Left ventricle myocardium superior (tissue), 1 donor: ENCODE measurements around the gene ARHGAP8. TPM values are rescaled to one million over a fixed set of nuclear protein-coding genes. Genes with fewer than 3 reads are reported as not detected.

ENCODE experiments used
- ATAC-seq: fragments of 200-7000 bp; cut with Tn5 transposase; one replicate; pipeline ENCODE4 v1.9.1; 2020; ENCODE audit warnings: mild to moderate bottlenecking, moderate library complexity
- DNase-seq: peaks from one replicate; pipeline ENCODE4 v3.0.0-alpha.2; 2020
- intact Hi-C: fragments of 100-400 bp; cut with micrococcal nuclease; formaldehyde crosslinking; loops from one replicate; pipeline ENCODE4 v1.11.0; 2022
- total RNA-seq: library from RNA; stranded (reverse); fragmentation: NEBNext Ultra II Directional; extraction: Animal tissue kit (Norgen Biotek cat#: 25700); gene quantifications from one replicate; pipeline ENCODE4 v1.2.1, GENCODE V29; 2021
- donor health status: DM: no; HTN: yes; CAD: no; lungs with severe emphysema.

ARHGAP8 gene
- total RNA-seq, 1 donor from 2014 or later = not detected

- DNase-seq (no peak), ATAC-seq (no peak)
- intact Hi-C loops = no loop called here
Measured at GRCh38 chr22:44759001-44759400, 6.6 kb downstream of the ARHGAP8 start.

GRCh38 chr22:44759430-44760310 is 7.3 kb downstream of the ARHGAP8 start:
- ATAC-seq (no peak), DNase-seq (no peak)
- intact Hi-C loops = no loop called here

- intact Hi-C loops = no loop called here
Measured at GRCh38 chr22:44760476-44760875, 8.1 kb downstream of the ARHGAP8 start.

DNA sequence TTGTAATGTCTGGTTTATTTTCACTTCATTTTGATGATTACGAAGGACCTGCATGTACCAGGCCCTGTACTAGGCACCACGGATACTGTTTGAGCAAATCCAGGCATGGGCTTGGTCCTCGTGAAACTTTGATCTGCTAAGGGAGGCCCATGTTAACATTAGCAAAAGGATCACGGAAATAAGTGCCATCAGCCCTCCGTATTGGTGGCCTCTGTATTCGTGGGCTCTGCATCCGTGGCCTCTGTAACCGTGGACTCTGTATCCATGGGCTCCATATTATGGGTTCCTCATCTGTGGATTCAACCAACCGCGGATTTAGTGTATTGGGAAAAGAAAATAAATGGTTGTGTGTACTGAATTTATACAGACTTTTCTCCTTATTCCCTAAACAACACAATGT is 8.7 kb downstream of the ARHGAP8 start:
- ATAC-seq = no peak
- intact Hi-C loops = no loop called here

More at GRCh38 chr22:44760476-44760875, 8.1 kb downstream of the ARHGAP8 start:
- ATAC-seq = no peak
- DNase-seq = no peak

DNA sequence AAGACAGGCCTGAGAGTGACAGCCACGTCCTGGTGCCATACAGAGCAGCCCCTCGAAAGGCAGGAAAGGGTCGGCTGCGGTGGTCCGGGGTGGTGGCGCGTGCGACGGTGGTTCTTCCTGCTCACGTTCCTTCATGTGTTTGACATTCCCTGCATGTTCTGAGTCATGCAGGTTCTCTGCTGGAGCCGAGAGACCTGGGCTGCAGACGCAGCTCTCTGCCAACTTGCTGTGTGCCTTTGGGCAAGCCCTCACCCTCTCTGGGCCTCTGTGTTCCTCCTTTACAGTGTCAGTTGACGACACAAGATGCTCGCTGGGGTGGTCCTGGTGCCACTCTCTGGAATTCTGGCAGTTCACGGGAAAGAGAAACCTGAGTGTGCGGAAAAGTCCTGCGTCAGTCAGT is 12.0 kb downstream of the ARHGAP8 start:
- no peak for ATAC-seq
- intact Hi-C loops = no loop called here
- no peak for DNase-seq

More for the DNA sequence above, 8.7 kb downstream of the ARHGAP8 start:
- DNase-seq = no peak

DNA sequence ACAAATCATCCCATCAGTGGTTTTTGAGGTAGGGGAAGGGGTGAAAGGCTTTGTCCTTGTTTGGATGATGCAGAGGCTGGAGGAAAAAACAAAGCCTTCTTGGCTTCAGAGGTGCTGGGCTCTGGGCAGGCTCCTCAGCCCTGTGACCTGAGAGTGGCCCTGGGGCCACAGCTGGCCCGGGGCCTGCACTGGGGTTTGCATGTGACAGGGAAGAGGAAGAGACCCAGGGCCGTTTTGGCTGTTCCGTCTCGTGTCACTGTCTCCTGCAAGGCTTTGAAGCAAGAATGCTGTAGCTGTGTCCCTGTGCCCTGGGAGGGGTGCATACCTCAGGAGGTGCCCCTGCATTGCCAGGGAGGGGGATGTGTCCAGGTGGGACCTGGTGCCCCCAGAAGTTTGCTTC is 12.6 kb downstream of the ARHGAP8 start:
- ATAC-seq (no peak), DNase-seq (no peak)
- intact Hi-C loops = no loop called here

DNA sequence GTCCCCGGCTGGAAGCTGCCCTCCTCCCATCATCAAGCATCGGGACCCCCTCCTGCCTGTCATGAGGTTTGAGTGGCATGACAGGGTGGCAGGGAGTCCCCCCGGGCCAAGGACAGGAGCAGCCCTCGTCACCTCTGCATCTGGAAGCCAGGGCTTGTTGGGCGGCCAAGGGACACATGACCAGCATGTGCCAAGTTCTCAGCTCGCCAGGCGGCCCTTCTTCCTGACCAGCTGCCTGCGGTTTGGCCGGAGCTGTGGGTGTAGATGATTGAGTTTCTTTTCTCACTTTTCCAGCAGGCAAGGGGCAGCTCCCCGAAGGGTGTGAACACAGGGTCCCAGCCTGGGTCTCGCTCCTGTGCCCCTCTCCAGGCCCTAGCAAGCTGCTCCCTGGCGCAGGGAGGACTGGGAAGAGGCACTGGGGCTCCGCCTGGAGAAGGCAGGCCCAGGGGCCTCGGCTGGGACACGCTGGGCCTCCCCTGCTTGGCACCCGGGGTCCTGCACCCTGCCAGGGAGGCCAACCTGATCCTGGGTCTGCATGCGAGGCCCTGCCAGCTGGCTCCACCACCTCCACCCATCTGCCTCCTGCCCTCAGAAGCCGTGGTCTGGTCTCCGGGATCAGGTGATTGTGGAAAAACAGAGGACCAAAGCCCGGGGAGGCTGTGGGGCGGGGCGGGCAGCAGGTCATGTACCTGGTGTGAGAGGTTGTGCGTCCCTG is 13.4 kb downstream of the ARHGAP8 start:
- no peak for DNase-seq
- no peak for ATAC-seq
- intact Hi-C loops = no loop called here

GRCh38 chr22:44773082-44773481 is 20.7 kb downstream of the ARHGAP8 start:
- DNase-seq (no peak), ATAC-seq (no peak)
- intact Hi-C loops = no loop called here

- intact Hi-C loops = no loop called here
- DNase-seq (no peak), ATAC-seq (no peak)
Measured at GRCh38 chr22:44775862-44776261, 23.5 kb downstream of the ARHGAP8 start.

DNA sequence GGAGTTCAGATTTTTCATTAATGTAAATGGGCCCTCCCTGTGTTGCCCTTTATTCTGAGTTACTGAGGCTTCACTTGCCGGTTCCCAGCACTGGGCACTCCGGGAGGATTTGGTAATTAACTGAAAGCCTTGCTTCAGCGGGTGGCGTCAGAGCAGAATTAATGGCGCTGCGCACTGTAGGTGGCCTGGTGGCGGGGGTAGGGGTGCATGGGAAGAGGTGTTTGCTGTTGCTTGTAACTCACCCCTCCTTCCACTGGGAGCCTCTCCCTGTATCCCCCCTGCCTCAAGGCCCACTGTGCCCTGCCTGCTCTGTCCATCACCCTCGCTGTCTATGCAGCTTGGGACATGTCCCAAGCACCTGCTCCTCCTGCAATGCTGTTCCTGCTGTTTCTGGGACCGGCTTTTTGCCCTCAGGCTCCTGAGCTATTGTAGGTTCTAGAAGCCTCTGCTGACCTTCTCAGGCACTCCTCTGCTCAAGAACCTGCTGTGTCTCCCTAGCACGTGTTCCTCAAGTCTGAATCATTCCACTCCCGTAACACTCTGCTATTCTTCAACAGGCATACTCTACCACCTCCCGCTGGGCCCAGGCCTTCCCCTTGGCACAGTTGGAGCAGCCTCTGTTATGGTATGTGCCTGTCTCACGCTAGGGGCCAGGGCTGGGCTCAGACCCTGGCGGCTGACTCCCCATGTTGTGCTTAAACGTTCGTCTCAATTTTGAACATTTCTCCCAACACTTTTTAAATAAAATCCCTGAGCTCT is 24.4 kb downstream of the ARHGAP8 start:
- DNase-seq = no peak
- no peak for ATAC-seq
- intact Hi-C loops = no loop called here

GRCh38 chr22:44777364-44777755 is 25.0 kb downstream of the ARHGAP8 start:
- no peak for ATAC-seq
- intact Hi-C loops = no loop called here
- DNase-seq = no peak

- no peak for ATAC-seq
- DNase-seq = no peak
- intact Hi-C loops = no loop called here
Measured at GRCh38 chr22:44780876-44781449, 28.6 kb downstream of the ARHGAP8 start.

GRCh38 chr22:44782363-44782963 is 30.1 kb downstream of the ARHGAP8 start:
- DNase-seq (no peak), ATAC-seq (no peak)
- intact Hi-C loops = no loop called here

DNA sequence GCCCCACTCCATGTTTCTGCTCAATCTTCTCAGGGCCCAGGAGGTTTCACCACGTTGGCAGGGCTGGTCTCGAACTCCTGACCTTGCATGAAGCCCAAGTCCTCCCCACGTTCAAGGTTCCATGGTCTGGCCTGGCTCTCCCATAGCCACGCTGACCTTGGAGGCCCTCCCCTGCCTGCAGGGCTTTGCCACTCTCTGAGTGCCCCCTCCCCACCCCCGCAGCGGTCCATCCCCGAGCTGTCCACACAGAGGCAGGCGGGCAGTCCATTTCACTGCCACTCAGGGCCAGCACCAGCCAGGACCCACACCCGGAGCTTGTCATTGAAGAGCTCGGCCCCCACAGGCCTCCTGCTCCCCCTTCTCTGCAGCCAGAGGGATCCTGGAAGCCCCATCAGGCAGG is 30.7 kb downstream of the ARHGAP8 start:
- DNase-seq = no peak
- intact Hi-C loops = no loop called here
- no peak for ATAC-seq

GRCh38 chr22:44783581-44783980 is 31.2 kb downstream of the ARHGAP8 start:
- DNase-seq = no peak
- ATAC-seq = no peak
- intact Hi-C loops = no loop called here

DNA sequence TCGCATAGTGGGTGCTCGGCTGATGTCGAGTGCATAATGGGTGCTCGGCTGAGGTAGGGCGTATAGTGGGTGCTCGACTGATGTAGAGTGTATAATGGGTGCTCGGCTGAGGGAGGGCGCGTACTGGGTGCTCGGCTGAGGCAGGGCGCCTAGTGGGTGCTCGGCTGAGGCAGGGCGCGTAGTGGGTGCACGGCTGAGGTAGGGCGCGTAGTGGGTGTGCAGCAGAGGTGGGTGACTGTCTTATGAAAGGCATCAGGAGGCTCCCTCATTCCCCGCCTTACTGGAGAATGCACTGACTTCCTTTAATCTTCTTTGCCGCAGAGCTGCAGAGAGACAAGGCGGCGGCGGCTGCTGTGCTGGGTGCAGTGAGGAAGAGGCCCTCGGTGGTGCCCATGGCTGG is 33.8 kb downstream of the ARHGAP8 start:
- no peak for ATAC-seq
- DNase-seq = no peak
- intact Hi-C loops = no loop called here

- DNase-seq (no peak), ATAC-seq (no peak)
- intact Hi-C loops = no loop called here
Measured at GRCh38 chr22:44786610-44787009, 34.2 kb downstream of the ARHGAP8 start.

DNA sequence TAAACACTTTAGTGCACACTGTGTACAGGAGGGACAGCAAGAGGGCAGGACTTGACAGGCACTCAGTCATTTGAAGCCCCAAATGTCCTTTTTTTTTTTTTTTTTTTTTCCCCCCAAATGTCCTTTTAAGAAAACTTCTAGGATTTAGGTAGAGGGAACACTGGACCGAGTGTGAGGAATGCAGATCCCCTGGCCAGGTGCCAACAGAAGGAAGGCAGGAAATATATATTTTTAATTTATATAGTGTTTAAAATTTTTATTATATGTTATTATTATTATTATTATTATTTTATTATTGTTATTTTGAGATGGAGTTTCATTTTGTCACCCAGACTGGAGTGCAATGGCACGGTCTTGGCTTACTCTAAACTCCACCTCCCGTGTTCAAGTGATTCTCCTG is 35.5 kb downstream of the ARHGAP8 start:
- no peak for DNase-seq

GRCh38 chr22:44793106-44793505 is 40.7 kb downstream of the ARHGAP8 start:
- intact Hi-C loops = no loop called here
- DNase-seq (no peak), ATAC-seq (no peak)

More for the DNA sequence above, 35.5 kb downstream of the ARHGAP8 start:
- ATAC-seq = no peak
- intact Hi-C loops = no loop called here
